ENCODE measurements around the gene COASY.
A peak's percentile ranks its signal among the peaks of the same experiment; 100 is the strongest.
"Not testable (repeated sequence)": the region's sequence is repeated elsewhere in the genome, so short reads cannot be mapped to it uniquely, and the experiment has no call there.

Gene COASY

GRCh38 chr17:42543190-42544079, 18.5 kb upstream of the COASY start:
- no peak for TF ChIP-seq CTCF (IDR thresholded peaks at IDR 0.05; ENCODE audit: low read depth, low read length)
- no peak for DNase-seq (ENCODE audit: low read depth, low spot score)
- in situ Hi-C loops (cut with HindIII; ENCODE audit: low sequenced_read_pairs), result no loop called here
- no peak overlapping the region for H3K4me3 ChIP-seq (ENCODE audit: low read depth, low read length)

- no peak overlapping the region for H3K4me3 ChIP-seq (ENCODE audit: low read depth, low read length)
- no peak for DNase-seq (ENCODE audit: low read depth, low spot score)
- in situ Hi-C loops (cut with HindIII; ENCODE audit: low sequenced_read_pairs), result no loop called here
- no peak for TF ChIP-seq CTCF (IDR thresholded peaks at IDR 0.05; ENCODE audit: low read depth, low read length)
These were observed 17.1 kb upstream of the COASY start for GRCh38 chr17:42544874-42545283.

- in situ Hi-C loops (cut with HindIII; ENCODE audit: low sequenced_read_pairs); DNase-seq (ENCODE audit: low read depth, low spot score); H3K4me3 ChIP-seq (ENCODE audit: low read depth, low read length): not testable (repeated sequence)
These were observed 16.0 kb upstream of the COASY start for GRCh38 chr17:42545755-42546505.

- no peak for TF ChIP-seq CTCF (IDR thresholded peaks at IDR 0.05; ENCODE audit: low read depth, low read length)
- no peak overlapping the region for H3K4me3 ChIP-seq (ENCODE audit: low read depth, low read length)
- DNase-seq (ENCODE audit: low read depth, low spot score), result no peak
- in situ Hi-C loops (cut with HindIII; ENCODE audit: low sequenced_read_pairs), result no loop called here
These were observed 14.9 kb upstream of the COASY start for GRCh38 chr17:42547001-42547461.

GRCh38 chr17:42547698-42548069, 14.3 kb upstream of the COASY start:
- in situ Hi-C loops (cut with HindIII; ENCODE audit: low sequenced_read_pairs), result no loop called here
- H3K4me3 ChIP-seq (ENCODE audit: low read depth, low read length), result no peak overlapping the region
- DNase-seq (ENCODE audit: low read depth, low spot score), result no peak
- TF ChIP-seq CTCF (IDR thresholded peaks at IDR 0.05; ENCODE audit: low read depth, low read length), result no peak

GRCh38 chr17:42548070-42548837, 13.7 kb upstream of the COASY start:
- peak overlapping the region; percentile 31 for H3K4me3 ChIP-seq (ENCODE audit: low read depth, low read length)
- in situ Hi-C loops (cut with HindIII; ENCODE audit: low sequenced_read_pairs), result no loop called here
- DNase-seq (ENCODE audit: low read depth, low spot score), result peak; percentile 47
- peak; percentile 62 for TF ChIP-seq CTCF (IDR thresholded peaks at IDR 0.05; ENCODE audit: low read depth, low read length)
